NCI-H1436 (cell line): ENCODE results near the gene CCNL2.
A peak's percentile ranks its signal among the peaks of the same experiment; 100 is the strongest.
"Not testable (repeated sequence)": the region's sequence is repeated elsewhere in the genome, so short reads cannot be mapped to it uniquely, and the experiment has no call there.

Experiments
- DNase-seq: peaks from one replicate; lab custom pipeline; 2025; lab: John Stamatoyannopoulos, UW

Gene CCNL2

GRCh38 chr1:1399187-1399871 lies at the start of gene CCNL2:
Gene CCNL2, minus strand, starts transcription at chr1:1399335. Its CDS starts 29 bp downstream, at chr1:1399306.
- DNase-seq: peak; percentile 96

GRCh38 chr1:1446631-1447030 lies 47.5 kb upstream of the CCNL2 start:
- not testable (repeated sequence) for DNase-seq

GRCh38 chr1:1442069-1442770 lies 43.1 kb upstream of the CCNL2 start:
- DNase-seq: no peak

- DNase-seq: no peak
These were observed 42.1 kb upstream of the CCNL2 start for GRCh38 chr1:1441002-1441888.

- no peak for DNase-seq
These were observed 41.3 kb upstream of the CCNL2 start for GRCh38 chr1:1440262-1441001.

GRCh38 chr1:1439546-1440261 lies 40.6 kb upstream of the CCNL2 start:
- no peak for DNase-seq

- no peak for DNase-seq
These were observed 39.6 kb upstream of the CCNL2 start for GRCh38 chr1:1438531-1439381.

GRCh38 chr1:1437904-1438376 lies 38.8 kb upstream of the CCNL2 start:
- DNase-seq: no peak

- no peak for DNase-seq
These were observed 38.1 kb upstream of the CCNL2 start for GRCh38 chr1:1437033-1437903.

GRCh38 chr1:1436630-1437032 lies 37.5 kb upstream of the CCNL2 start:
- no peak for DNase-seq

GRCh38 chr1:1435911-1436629 lies 36.9 kb upstream of the CCNL2 start:
- no peak for DNase-seq

GRCh38 chr1:1435106-1435903 lies 36.2 kb upstream of the CCNL2 start, which contains the start of gene VWA1:
Gene VWA1, plus strand, starts transcription at chr1:1435690. Its CDS starts 59 bp downstream, at chr1:1435749.
- no peak for DNase-seq

- no peak for DNase-seq
These were observed 35.6 kb upstream of the CCNL2 start for GRCh38 chr1:1434824-1435105.

- DNase-seq: no peak
These were observed 35.1 kb upstream of the CCNL2 start for GRCh38 chr1:1434131-1434823.

- DNase-seq: no peak
These were observed 34.6 kb upstream of the CCNL2 start for GRCh38 chr1:1433804-1434130.

- DNase-seq: no peak
These were observed 34.0 kb upstream of the CCNL2 start for GRCh38 chr1:1432951-1433803.
